Measurements from ENCODE around the gene SLC16A12.
"Not testable (repeated sequence)": the region's sequence is repeated elsewhere in the genome, so short reads cannot be mapped to it uniquely, and the experiment has no call there.

The SLC16A12 gene

DNA sequence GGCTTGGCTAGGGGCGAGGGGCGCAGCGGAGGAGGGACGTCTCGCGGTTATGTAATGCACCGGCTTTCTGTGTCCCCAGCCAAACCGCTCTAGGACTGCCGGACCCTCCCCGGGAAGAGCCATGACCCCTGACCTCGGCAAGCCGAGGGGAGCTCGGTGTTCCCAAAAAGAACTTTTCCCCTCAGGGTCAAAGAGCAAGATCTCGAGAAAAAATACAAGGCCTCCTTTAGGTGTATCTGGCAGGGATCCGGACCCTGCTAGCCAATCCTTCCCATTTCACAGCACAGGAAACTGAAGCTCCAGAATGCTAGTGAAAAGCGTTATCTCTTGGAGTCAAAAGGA is 590 bp upstream of the SLC16A12 start:
- Histone ChIP-seq H3K27me3 (peaks cover 94% of the 10 kb centered on the region), H3K4me3 (ENCODE audit: low read depth in 1 of 2, low read length in 1 of 2) (no peak overlapping the region), H3K27ac (no peak overlapping the region), H3K9me3 (no peaks in the 10 kb centered on the region), H3K36me3 (no peaks in the 10 kb centered on the region), H3K4me1 (ENCODE audit: control insufficient read depth in 1 of 2, insufficient read depth in 1 of 2, low read depth in 1 of 2, low read length in 1 of 2) (no peaks in the 10 kb centered on the region)
- TF ChIP-seq, protein P1, sequence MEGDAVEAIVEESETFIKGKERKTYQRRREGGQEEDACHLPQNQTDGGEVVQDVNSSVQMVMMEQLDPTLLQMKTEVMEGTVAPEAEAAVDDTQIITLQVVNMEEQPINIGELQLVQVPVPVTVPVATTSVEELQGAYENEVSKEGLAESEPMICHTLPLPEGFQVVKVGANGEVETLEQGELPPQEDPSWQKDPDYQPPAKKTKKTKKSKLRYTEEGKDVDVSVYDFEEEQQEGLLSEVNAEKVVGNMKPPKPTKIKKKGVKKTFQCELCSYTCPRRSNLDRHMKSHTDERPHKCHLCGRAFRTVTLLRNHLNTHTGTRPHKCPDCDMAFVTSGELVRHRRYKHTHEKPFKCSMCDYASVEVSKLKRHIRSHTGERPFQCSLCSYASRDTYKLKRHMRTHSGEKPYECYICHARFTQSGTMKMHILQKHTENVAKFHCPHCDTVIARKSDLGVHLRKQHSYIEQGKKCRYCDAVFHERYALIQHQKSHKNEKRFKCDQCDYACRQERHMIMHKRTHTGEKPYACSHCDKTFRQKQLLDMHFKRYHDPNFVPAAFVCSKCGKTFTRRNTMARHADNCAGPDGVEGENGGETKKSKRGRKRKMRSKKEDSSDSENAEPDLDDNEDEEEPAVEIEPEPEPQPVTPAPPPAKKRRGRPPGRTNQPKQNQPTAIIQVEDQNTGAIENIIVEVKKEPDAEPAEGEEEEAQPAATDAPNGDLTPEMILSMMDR (IDR thresholded peaks at IDR 0.05): no peak

DNA sequence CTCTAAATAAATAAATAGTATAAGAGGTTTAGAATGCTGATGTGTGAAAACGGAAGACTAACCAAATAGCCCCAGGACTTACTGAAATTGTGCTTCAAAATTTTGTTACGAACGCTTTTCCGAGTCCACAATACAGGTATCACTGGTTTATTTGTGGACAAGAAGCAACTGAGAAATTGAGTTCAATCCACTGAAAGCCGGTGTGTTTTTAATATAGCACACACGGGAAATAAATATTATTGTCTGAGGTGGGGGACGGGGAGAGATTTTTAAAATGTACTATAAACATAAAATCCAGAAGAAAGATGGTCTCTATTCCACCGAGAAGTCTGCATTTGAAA is 598 bp downstream of the SLC16A12 start:
- no peak overlapping the region for H3K27ac ChIP-seq
- TF ChIP-seq, protein P1 (IDR thresholded peaks at IDR 0.05): no peak
- H3K9me3 ChIP-seq: no peaks in the 10 kb centered on the region
- no peaks in the 10 kb centered on the region for H3K36me3 ChIP-seq
- H3K4me1 ChIP-seq (ENCODE audit: control insufficient read depth in 1 of 2, insufficient read depth in 1 of 2, low read depth in 1 of 2, low read length in 1 of 2): no peaks in the 10 kb centered on the region
- H3K27me3 ChIP-seq: peaks cover 98% of the 10 kb centered on the region
- no peak overlapping the region for H3K4me3 ChIP-seq (ENCODE audit: low read depth in 1 of 2, low read length in 1 of 2)

DNA sequence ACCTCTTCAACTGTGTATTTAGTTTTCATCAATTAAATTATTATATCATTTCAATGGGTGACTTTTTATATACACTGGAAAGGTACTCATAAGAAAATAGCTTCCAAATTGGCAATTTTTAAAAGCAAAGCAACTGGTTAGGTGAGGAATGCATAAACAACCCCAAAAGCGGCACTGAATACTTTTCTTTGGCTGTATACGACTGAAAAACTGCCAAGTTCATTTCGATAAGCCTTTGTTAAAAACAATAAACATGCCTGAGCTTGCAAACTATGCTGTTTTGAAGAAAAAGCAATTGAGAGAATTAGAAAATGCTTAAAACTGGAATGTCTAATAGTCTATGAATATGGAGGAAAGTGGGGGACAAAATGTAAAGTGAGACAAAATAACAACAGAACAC is 2.9 kb downstream of the SLC16A12 start:
- Histone ChIP-seq H3K36me3 (no peaks in the 10 kb centered on the region), H3K27me3 (peaks cover 91% of the 10 kb centered on the region), H3K4me3 (ENCODE audit: low read depth in 1 of 2, low read length in 1 of 2) (no peak overlapping the region), H3K9me3 (no peaks in the 10 kb centered on the region), H3K4me1 (ENCODE audit: control insufficient read depth in 1 of 2, insufficient read depth in 1 of 2, low read depth in 1 of 2, low read length in 1 of 2) (no peaks in the 10 kb centered on the region), H3K27ac (no peak overlapping the region)
- TF ChIP-seq, protein P1 (IDR thresholded peaks at IDR 0.05): no peak

DNA sequence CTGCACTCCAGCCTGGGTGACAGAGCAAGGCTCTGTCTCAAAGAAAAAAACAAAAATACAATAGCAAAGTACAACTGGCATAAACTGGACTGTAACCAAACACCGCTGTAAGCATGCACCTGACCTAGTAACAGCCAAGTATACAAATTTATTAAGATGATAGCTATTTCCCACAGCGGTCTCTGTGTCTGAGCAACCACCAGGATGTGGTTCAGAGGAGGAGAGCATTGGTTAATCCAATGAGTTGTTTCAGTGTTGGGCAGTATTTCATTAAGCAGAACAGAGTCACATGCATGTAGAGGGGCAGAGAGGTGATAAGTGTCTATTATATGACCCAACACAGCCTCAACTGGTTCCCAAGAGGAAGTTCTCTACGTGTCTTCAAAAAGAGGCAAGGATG is 4.0 kb downstream of the SLC16A12 start:
- peaks cover 88% of the 10 kb centered on the region for H3K27me3 ChIP-seq
- H3K36me3 ChIP-seq: no peaks in the 10 kb centered on the region
- H3K27ac ChIP-seq: no peak overlapping the region
- no peaks in the 10 kb centered on the region for H3K9me3 ChIP-seq
- TF ChIP-seq, protein P1 (IDR thresholded peaks at IDR 0.05): no peak
- H3K4me1 ChIP-seq (ENCODE audit: control insufficient read depth in 1 of 2, insufficient read depth in 1 of 2, low read depth in 1 of 2, low read length in 1 of 2): no peaks in the 10 kb centered on the region
- no peak overlapping the region for H3K4me3 ChIP-seq (ENCODE audit: low read depth in 1 of 2, low read length in 1 of 2)

- not testable (repeated sequence) for H3K9me3 ChIP-seq; H3K36me3 ChIP-seq; H3K27ac ChIP-seq; H3K4me3 ChIP-seq (ENCODE audit: low read depth in 1 of 2, low read length in 1 of 2); H3K4me1 ChIP-seq (ENCODE audit: control insufficient read depth in 1 of 2, insufficient read depth in 1 of 2, low read depth in 1 of 2, low read length in 1 of 2)
- peaks cover 77% of the 10 kb centered on the region for H3K27me3 ChIP-seq
Observed at GRCh38 chr10:89529711-89530110, 5.7 kb downstream of the SLC16A12 start.

GRCh38 chr10:89526358-89526757 is 9.0 kb downstream of the SLC16A12 start:
- no peaks in the 10 kb centered on the region for H3K9me3 ChIP-seq
- no peak overlapping the region for H3K27ac ChIP-seq
- H3K36me3 ChIP-seq: no peaks in the 10 kb centered on the region
- TF ChIP-seq, protein P1 (IDR thresholded peaks at IDR 0.05): no peak
- H3K4me3 ChIP-seq (ENCODE audit: low read depth in 1 of 2, low read length in 1 of 2): no peak overlapping the region
- H3K27me3 ChIP-seq: peaks cover 60% of the 10 kb centered on the region
- no peaks in the 10 kb centered on the region for H3K4me1 ChIP-seq (ENCODE audit: control insufficient read depth in 1 of 2, insufficient read depth in 1 of 2, low read depth in 1 of 2, low read length in 1 of 2)
